Heart left ventricle (tissue), 13 donors: ENCODE data around the gene ZC3H18.

Source experiments
- POLR2A ChIP-seq, 2 donors: fragments of 450-650 bp; IDR thresholded peaks; one replicate each; pipeline ENCODE4 v1.6.1; 2017; ENCODE audit warnings: antibody characterized with exemption in 2 of 2, mild to moderate bottlenecking in 2 of 2, moderate library complexity in 2 of 2
- TF ChIP-seq, protein P1 (sequence below), 12 donors: fragments of 200-600 bp; sonication (generic) in 4 of 12; IDR thresholded peaks; one replicate each; pipeline versions ENCODE4 v1.5.0 to v1.8.0; 2018 to 2022; ENCODE audit warnings: antibody characterized with exemption in 12 of 12, mild to moderate bottlenecking in 5 of 12
- donor health status: ischemic (EF 13 %, LVEDD 7.1; RV severe dilation, severe dysfunction).
- donor health status: DM: no; HTN: yes; CAD: no.
- donor health status: DM: no; HTN: no; CAD: no.
- donor health status: ischemic (EF 25% LVEDD 6.9; RV normal size, moderate dysfunction).
- donor health status: ischemic (EF 25% LVEDD 5.7; RV mildly dilated, moderate dysfunction).
- donor health status: ischemic (EF 35%, LVEDD 5.7; RV mildly dilated, moderate dysfunction).
- donor health status: nonischemic (EF 11% LVEDD 7.7; RV severe dilation, severe dysfunction).
- donor health status: DM: yes; HTN: yes; CAD: no.
- donor health status: PGD.
- donor health status: ischemic (EF 29% LVEDD 5.4; RV normal size, mild dysfunction).
- donor health status: nonischemic (EF 23%, LVEDD 6.1; RV moderate dilation, normal function).

DNA sequence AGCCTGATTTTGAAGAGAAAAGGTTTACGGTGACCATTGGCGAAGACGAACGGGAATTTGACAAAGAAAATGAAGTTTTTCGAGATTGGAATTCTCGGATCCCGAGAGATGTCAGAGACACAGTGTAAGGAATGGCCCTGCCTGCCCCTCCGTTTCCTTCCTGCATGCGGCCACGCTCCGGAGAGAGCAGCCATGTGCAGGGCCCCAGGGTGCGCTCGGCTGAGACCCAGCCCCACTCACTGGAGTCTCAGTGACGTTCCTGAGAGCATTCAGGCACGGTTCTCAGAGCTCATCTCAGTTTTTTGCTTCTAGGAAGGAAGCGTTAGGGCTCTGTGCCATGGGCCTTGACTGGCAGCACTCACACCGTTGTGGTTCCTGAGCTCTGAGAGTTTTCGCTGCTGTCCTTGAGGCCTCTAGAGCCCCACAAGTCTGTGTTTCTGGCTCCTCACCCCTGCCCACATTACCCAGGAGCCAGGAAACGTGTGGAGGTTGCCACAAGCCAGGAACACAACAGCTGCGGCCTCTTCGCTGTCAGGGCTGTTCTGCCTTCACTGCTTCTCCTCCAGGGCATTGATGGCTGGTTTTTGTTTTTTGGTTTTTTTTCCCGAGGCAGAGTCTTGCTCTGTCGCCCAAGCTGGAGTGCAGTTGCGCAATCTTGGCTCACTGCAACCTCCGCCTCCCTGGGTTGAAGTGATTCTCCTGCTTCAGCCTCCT lies 29.8 kb downstream of the ZC3H18 start:
- no peak for TF ChIP-seq POLR2A (IDR thresholded peaks at IDR 0.05)
- TF ChIP-seq, protein P1, sequence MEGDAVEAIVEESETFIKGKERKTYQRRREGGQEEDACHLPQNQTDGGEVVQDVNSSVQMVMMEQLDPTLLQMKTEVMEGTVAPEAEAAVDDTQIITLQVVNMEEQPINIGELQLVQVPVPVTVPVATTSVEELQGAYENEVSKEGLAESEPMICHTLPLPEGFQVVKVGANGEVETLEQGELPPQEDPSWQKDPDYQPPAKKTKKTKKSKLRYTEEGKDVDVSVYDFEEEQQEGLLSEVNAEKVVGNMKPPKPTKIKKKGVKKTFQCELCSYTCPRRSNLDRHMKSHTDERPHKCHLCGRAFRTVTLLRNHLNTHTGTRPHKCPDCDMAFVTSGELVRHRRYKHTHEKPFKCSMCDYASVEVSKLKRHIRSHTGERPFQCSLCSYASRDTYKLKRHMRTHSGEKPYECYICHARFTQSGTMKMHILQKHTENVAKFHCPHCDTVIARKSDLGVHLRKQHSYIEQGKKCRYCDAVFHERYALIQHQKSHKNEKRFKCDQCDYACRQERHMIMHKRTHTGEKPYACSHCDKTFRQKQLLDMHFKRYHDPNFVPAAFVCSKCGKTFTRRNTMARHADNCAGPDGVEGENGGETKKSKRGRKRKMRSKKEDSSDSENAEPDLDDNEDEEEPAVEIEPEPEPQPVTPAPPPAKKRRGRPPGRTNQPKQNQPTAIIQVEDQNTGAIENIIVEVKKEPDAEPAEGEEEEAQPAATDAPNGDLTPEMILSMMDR (IDR thresholded peaks at IDR 0.05) = no peak
